NK-92 (cell line): ENCODE results near the gene SIRPG.
"Not testable (repeated sequence)": the region's sequence is repeated elsewhere in the genome, so short reads cannot be mapped to it uniquely, and the experiment has no call there.

Experiments
- DNase-seq: peaks from one replicate; lab custom pipeline; 2025; ENCODE audit not compliant: unreplicated experiment; lab: John Stamatoyannopoulos, UW

Gene SIRPG

GRCh38 chr20:1636621-1637020 is 21.0 kb downstream of the SIRPG start:
- DNase-seq: no peak

- no peak for DNase-seq
Observed at GRCh38 chr20:1635291-1635979, 22.1 kb downstream of the SIRPG start.

GRCh38 chr20:1633535-1633934 is 24.0 kb downstream of the SIRPG start:
- no peak for DNase-seq

GRCh38 chr20:1632178-1632577 is 25.4 kb downstream of the SIRPG start:
- no peak for DNase-seq

- no peak for DNase-seq
Observed at GRCh38 chr20:1631309-1632151, 26.0 kb downstream of the SIRPG start.

- no peak for DNase-seq
Observed at GRCh38 chr20:1630186-1630585, 27.4 kb downstream of the SIRPG start.

GRCh38 chr20:1629321-1629720 is 28.3 kb downstream of the SIRPG start:
- no peak for DNase-seq

GRCh38 chr20:1628621-1629020 is 29.0 kb downstream of the SIRPG start:
- DNase-seq: no peak

- no peak for DNase-seq
Observed at GRCh38 chr20:1627200-1627550, 30.4 kb downstream of the SIRPG start.

GRCh38 chr20:1626528-1627199 is 30.9 kb downstream of the SIRPG start:
- DNase-seq: no peak

- DNase-seq: no peak
Observed at GRCh38 chr20:1625083-1625690, 32.4 kb downstream of the SIRPG start.

- no peak for DNase-seq
Observed at GRCh38 chr20:1623501-1624205, 33.9 kb downstream of the SIRPG start.

- DNase-seq: no peak
Observed at GRCh38 chr20:1622450-1622849, 35.1 kb downstream of the SIRPG start.

GRCh38 chr20:1621316-1621715 is 36.3 kb downstream of the SIRPG start:
- no peak for DNase-seq

- DNase-seq: no peak
Observed at GRCh38 chr20:1619861-1620444, 37.6 kb downstream of the SIRPG start, which contains the start of gene SIRPB1. Gene SIRPB1 (minus strand): TSS chr20:1620009. CDS start chr20:1619944, 65 bp downstream.

- no peak for DNase-seq
Observed at GRCh38 chr20:1618954-1619540, 38.5 kb downstream of the SIRPG start.

- DNase-seq: no peak
Observed at GRCh38 chr20:1618479-1618878, 39.1 kb downstream of the SIRPG start.

GRCh38 chr20:1616858-1617434 is 40.6 kb downstream of the SIRPG start:
- DNase-seq: no peak

- not testable (repeated sequence) for DNase-seq
Observed at GRCh38 chr20:1610404-1610803, 47.2 kb downstream of the SIRPG start.
